ENCODE data around the gene SPEG.

The SPEG gene

GRCh38 chr2:219483451-219484342 lies 49.1 kb downstream of the SPEG start:
- DNase-seq = no peak

- DNase-seq = peak; percentile 48
Observed at GRCh38 chr2:219484343-219485200, 49.9 kb downstream of the SPEG start.

GRCh38 chr2:219485201-219485580 lies 50.5 kb downstream of the SPEG start:
- no peak for DNase-seq

GRCh38 chr2:219486380-219486959 lies 51.8 kb downstream of the SPEG start:
- DNase-seq = no peak

GRCh38 chr2:219488149-219488843 lies 53.7 kb downstream of the SPEG start:
- no peak for DNase-seq

GRCh38 chr2:219488844-219489194 lies 54.2 kb downstream of the SPEG start:
- DNase-seq = no peak

- DNase-seq = no peak
Observed at GRCh38 chr2:219489315-219489714, 54.7 kb downstream of the SPEG start.

- DNase-seq = no peak
Observed at GRCh38 chr2:219490186-219490585, 55.5 kb downstream of the SPEG start.

- DNase-seq = no peak
Observed at GRCh38 chr2:219490600-219491130, 56.0 kb downstream of the SPEG start.

GRCh38 chr2:219491278-219491963 lies 56.8 kb downstream of the SPEG start:
- no peak for DNase-seq

- no peak for DNase-seq
Observed at GRCh38 chr2:219492575-219492974, 57.9 kb downstream of the SPEG start.

- no peak for DNase-seq
Observed at GRCh38 chr2:219493086-219493485, 58.4 kb downstream of the SPEG start.

GRCh38 chr2:219494952-219495530 lies 60.4 kb downstream of the SPEG start:
- DNase-seq = no peak

- DNase-seq = peak; percentile 64
Observed at GRCh38 chr2:219495531-219496122, 61.0 kb downstream of the SPEG start.

GRCh38 chr2:219496247-219496824 lies 61.7 kb downstream of the SPEG start:
- DNase-seq = no peak

GRCh38 chr2:219496825-219497494 lies 62.3 kb downstream of the SPEG start:
- DNase-seq = no peak

- peak; percentile 75 for DNase-seq
Observed at GRCh38 chr2:219497495-219498279, 63.0 kb downstream of the SPEG start.

GRCh38 chr2:219498280-219499057 lies 63.8 kb downstream of the SPEG start, which contains the start of gene GMPPA:
GMPPA (plus strand) TSS chr2:219498891; CDS start chr2:219499976, 1,085 bp downstream.
- DNase-seq = peak; percentile 94

GRCh38 chr2:219499058-219499307 lies 64.3 kb downstream of the SPEG start:
- no peak for DNase-seq

Data from NCI-H146 (cell line).